GM18520 (cell line): ENCODE results near the gene NOL9.

Source experiments
- ATAC-seq: cut with Tn5 transposase; IDR thresholded peaks from one replicate; pipeline ENCODE4 v1.9.1; 2021; ENCODE audit not compliant: unreplicated experiment

The NOL9 gene

DNA sequence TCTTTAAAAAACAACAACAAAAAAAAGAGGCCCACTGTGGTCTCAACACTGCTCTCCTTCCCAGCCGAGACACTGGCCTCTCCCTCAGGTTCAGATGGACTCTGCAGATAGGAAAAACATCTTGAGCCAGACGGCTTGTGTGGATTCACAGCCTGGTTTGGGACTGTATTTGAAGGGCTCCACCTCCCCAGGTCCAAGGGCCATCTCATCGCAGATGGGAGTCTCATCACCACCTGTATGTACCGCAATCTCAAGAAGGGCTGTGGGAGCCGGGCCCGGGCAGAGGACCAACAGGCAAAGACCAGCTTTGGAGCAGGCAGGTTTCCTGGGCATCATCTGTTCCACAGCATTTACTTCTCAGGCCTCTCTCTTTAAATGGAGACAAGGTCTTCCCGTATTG, 35.7 kb upstream of the NOL9 start:
- ATAC-seq = no peak

DNA sequence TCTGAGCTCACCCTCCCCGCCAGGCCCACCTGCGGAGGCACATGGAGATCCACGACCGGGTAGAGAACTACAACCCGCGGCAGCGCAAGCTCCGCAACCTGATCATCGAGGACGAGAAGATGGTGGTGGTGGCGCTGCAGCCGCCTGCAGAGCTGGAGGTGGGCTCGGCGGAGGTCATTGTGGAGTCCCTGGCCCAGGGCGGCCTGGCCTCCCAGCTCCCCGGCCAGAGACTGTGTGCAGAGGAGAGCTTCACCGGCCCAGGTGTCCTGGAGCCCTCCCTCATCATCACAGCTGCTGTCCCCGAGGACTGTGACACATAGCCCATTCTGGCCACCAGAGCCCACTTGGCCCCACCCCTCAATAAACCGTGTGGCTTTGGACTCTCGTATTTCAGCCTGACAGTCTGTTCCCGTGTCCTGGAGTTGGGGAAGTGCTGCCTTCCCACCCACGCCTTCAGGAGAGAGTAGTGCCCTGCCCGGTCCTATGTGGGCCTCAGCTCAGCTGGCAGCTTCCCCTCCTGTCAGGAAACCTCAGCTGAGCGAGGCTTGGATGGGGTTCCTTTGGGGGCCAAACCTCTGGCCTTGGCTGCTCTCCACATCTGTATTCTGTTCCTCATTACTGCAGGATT, 34.7 kb upstream of the NOL9 start:
- no peak for ATAC-seq

DNA sequence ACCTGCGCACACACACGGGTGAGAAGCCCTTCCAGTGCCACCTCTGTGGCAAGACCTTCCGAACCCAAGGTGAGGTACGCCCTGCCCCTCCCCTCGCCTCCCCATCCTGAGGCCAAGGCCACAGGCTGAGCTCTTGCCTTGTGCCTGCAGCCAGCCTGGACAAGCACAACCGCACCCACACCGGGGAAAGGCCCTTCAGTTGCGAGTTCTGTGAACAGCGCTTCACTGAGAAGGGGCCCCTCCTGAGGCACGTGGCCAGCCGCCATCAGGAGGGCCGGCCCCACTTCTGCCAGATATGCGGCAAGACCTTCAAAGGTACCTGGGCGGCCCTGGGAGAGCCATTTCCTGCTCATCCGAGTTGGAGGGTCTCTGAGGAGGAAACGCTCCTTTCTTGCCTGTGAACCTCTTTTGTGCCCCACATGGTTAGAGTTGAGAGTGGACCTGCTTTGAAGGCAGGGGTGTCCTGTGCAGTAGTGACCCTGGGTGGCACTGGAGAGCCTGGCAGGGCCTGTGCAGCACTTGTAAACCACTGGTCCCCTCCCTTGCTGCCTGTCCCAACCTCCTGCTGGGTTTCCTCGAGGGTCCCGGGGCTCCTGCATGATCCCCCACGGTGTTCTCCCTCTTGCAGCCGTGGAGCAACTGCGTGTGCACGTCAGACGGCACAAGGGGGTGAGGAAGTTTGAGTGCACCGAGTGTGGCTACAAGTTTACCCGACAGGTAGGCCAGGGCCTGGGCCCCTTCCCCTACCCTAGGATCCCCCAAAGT, 34.0 kb upstream of the NOL9 start:
- ATAC-seq = no peak

DNA sequence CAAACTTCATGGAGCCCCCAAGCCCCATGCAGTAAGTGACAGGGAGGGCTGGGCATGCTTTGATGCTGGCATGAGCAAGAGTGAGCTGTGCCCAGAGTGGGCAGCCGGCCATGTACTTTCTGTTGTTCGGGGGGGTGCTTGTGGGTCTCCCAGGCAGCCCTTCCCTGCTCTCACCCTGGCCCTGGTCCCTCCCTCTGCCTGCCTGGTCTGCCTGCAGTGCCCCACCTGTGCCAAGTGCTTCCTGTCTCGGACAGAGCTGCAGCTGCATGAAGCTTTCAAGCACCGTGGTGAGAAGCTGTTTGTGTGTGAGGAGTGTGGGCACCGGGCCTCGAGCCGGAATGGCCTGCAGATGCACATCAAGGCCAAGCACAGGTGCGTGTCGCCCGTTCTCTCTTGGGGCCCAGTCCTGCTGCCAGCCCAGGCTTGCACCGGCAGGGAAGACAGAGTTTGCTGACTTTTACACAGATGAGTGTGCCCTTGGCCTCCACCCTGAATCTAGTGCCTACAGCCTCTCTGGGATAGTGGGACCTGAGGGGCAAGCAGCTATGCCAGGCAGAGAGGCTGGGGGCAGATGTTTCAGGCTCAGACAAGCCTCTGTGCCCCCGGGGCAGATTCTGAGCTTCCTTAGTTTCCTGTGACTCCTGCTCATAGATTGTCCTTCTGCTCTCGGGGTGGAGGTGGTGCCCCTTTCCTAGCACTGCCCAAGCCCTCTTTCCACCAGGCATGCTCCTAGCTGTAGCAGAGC, 33.1 kb upstream of the NOL9 start:
- no peak for ATAC-seq

DNA sequence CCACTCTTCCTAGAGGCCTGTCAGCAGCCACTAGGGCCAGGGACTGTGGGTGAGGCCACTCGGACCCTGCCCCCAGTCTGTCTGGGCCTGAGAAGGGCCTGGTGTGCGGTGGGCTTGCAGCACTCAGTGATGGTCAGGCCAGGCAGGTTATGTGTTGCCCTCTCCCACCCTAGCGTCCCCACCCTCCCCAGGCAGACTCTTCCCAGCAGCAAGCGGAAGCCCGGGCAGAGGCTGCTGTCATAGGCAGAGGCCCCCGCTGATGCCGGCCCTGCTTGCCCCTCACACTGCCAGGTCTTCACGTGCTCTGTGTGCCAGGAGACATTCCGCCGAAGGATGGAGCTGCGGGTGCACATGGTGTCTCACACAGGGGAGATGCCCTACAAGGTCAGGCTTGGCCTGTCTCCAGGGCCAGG, 32.1 kb upstream of the NOL9 start:
- no peak for ATAC-seq

DNA sequence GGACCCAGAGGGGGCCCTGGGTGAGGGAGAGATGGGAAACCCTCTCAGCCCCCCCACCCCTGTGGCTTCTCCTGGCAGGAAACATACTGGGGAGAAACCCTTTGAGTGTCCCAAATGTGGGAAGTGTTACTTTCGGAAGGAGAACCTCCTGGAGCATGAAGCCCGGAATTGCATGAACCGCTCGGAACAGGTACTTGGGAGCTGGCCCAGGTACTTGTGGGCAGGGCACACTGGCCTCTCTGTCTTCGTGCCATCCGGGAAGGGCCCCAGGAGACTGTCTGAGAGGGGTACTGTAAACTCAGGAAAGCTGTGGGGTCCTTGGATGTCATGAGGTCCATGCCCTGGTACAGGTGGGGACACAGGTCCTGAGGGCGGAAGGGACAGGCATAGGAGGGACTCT, 31.5 kb upstream of the NOL9 start:
- no peak for ATAC-seq

DNA sequence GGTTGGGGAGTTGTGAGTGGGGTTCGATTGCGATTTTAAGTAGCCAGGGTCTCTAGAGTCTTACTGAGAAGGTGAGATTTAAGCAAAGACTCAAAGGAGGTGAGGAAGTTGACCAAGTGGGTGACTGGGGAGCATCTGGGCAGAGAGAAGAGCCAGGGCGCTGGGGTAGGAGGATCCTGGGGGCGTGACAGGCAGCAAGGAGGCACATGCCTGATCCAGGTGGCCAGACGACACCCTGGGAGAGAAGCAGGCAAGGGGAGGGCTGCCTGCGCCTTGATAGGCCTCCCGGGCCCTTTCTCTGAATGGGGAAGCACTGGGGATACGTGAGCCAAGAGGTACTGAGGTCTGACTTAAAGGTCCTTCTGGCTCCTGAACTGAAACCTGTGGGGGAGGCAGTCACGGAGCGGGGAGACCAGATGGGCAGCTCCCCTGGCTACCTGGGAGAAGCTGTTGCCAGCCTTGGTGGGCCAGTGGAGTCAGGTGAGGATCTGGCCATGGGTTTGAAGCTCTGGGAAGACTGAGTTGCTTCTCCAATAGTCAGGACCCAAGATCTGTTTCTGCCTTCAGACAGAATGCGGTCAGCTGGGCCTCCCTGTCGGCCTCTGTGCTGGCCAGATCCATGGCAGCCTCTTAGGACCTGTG, 30.9 kb upstream of the NOL9 start:
- ATAC-seq = no peak

DNA sequence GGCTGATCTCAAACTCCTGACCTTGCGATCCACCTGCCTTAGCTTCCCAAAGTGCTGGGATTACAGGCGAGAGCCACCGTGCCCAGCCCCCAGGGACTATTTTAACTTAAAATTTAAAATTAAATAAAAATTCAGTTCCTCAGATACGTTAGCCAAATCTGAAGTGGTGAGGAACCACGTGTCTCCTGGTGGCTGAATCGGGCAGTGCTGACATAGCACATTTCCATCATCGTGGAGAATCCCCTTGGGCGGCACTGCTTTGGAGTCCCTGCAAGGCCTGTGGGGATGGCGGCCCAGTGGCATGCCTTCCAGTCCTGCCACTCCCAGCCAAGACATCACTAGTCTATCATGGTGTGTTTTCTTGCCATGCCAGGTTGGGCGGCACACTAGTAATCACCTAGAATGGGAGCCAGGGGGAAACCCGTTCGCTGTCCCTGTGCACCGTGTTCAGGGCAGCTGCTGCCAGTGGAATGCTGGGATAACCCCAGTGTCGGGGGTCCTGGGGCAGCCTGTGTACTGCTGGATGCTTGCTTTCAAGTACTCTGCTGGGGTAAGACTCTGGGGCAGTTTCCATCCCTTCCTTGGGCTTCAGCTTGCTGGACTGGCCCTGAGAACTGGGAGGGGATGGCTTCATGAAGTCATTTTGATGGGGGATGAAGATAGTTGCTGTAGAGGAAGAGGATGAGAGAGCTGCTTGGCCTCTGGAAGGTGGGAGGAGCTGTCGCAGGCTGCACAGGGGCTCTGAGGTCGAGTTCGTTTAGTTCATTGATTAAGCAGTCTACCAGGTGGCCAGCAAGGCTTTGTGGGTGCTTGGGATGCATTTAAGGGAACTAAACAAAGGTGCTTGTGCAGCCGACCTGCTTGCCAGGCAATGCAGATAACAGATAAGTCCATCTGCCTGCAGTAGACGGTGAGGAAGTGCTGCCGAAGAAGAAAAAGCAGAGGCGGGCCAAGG, 30.1 kb upstream of the NOL9 start:
- no peak for ATAC-seq

DNA sequence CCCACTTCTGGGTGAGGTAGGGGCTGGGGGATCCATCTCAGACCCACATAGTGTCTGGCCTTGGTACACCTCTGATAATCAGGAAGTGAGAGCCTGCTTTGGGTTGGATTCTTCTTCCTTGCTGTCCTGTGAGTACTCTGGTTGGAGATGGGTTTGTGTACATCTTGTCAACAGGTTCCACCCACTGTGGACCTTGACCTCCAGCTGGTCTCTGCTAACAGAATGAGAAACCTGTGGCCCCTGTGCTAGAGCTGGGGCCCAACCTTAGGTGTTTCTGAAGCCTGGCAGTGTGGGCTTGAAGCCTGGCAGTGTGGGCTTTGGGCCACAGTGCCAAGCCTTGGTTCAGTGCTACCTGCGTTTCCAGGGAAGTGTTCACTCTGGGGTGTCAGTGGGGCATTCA, 28.1 kb upstream of the NOL9 start:
- no peak for ATAC-seq

DNA sequence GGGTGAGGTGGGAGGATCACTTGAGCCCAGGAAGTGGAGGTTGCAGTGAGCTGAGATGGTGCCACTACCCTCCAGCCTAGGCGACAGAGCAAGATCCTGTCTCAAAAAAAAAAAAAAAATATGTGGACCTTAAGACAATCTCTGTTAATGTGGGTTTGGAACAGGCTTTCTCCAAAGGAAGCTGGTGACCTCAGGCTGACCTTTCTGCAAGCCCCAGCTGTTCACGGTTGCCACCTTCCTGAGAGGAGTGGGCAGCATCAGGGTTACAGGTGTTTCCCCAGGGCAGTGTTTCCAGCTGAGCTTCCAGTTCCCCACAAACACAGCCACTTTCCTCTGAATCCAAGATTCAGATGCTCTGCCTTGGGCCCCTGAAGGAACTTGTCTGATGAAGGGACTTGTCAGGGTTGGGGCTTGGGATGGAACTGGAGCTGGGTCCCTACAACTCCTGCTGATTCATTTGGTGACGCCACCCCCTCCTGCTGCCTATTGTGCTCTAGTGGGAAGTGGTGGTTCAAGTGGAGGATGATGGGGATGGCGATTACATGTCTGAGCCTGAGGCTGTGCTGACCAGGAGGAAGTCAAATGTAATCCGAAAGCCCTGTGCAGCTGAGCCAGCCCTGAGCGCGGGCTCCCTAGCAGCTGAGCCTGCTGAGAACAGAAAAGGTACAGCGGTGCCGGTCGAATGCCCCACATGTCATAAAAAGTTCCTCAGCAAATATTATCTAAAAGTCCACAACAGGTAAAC, 27.4 kb upstream of the NOL9 start:
- ATAC-seq = no peak

DNA sequence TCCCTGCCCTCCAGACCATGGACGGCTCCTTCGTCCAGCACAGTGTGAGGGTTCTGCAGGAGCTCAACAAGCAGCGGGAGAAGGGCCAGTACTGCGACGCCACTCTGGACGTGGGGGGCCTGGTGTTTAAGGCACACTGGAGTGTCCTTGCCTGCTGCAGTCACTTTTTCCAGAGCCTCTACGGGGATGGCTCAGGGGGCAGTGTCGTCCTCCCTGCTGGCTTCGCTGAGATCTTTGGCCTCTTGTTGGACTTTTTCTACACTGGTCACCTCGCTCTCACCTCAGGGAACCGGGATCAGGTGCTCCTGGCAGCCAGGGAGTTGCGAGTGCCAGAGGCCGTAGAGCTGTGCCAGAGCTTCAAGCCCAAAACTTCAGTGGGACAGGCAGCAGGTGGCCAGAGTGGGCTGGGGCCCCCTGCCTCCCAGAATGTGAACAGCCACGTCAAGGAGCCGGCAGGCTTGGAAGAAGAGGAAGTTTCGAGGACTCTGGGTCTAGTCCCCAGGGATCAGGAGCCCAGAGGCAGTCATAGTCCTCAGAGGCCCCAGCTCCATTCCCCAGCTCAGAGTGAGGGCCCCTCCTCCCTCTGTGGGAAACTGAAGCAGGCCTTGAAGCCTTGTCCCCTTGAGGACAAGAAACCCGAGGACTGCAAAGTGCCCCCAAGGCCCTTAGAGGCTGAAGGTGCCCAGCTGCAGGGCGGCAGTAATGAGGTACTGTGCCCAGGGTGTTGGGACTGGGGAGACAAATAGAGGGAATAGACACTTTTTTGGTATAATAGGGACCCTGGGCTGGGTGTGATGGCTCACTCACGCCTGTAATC, 26.5 kb upstream of the NOL9 start:
- ATAC-seq = no peak

DNA sequence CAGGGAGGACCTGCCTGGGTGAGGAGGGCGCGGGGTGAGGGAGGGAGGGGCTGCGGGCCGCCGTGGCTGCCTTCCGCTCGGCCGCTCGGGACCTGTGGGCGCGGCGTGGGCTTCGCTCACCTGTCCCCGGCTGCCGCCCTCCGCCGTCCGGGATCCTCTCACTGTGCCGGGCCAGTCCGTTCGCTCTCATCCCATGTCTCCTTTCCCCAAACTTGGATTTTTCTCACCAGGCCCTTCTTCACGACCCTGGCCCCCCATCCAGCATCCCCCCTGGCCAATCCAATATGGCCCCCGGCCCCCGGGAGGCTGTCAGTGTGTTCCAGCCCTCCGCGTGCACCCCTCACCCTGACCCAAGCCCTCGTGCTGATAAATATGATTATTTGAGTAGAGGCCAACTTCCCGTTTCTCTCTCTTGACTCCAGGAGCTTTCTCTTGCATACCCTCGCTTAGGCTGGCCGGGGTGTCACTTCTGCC, 25.8 kb upstream of the NOL9 start:
- no peak for ATAC-seq

DNA sequence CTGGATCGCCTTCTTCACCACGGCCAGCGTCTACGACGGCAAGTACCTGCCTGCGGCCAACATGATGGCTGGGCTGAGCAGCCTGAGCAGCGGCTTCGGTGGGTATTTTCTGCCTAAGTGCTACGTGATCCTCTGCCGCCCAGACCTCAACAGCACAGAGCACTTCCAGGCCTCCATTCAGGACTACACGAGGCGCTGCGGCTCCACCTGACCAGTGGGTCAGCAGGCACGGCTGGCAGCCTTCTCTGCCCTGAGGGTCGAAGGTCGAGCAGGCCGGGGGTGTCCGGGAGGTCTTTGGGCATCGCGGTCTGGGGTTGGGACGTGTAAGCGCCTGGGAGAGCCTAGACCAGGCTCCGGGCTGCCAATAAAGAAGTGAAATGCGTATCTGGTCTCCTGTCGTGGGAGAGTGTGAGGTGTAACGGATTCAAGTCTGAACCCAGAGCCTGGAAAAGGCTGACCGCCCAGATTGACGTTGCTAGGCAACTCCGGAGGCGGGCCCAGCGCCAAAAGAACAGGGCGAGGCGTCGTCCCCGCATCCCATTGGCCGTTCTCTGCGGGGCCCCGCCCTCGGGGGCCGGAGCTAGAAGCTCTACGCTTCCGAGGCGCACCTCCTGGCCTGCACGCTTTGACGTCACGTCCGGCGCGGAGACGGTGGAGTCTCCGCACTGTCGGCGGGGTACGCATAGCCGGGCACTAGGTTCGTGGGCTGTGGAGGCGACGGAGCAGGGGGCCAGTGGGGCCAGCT, 25.2 kb upstream of the NOL9 start, which contains the start of gene ZBTB48:
ZBTB48 (plus strand) TSS at position 621 of the 745 bp plus-strand sequence. CDS start 616 bp downstream, outside the sequence.
- peak; percentile 94 for ATAC-seq

DNA sequence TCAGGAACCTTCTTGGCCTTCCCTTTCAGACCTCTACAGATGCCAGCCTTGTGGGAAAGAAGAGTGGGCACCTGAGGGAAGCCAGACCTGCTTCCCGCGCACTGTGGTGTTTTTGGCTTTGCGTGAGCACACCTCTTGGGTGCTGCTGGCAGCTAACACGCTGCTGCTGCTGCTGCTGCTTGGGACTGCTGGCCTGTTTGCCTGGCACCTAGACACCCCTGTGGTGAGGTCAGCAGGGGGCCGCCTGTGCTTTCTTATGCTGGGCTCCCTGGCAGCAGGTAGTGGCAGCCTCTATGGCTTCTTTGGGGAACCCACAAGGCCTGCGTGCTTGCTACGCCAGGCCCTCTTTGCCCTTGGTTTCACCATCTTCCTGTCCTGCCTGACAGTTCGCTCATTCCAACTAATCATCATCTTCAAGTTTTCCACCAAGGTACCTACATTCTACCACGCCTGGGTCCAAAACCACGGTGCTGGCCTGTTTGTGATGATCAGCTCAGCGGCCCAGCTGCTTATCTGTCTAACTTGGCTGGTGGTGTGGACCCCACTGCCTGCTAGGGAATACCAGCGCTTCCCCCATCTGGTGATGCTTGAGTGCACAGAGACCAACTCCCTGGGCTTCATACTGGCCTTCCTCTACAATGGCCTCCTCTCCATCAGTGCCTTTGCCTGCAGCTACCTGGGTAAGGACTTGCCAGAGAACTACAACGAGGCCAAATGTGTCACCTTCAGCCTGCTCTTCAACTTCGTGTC, 24.5 kb upstream of the NOL9 start:
- ATAC-seq = no peak

DNA sequence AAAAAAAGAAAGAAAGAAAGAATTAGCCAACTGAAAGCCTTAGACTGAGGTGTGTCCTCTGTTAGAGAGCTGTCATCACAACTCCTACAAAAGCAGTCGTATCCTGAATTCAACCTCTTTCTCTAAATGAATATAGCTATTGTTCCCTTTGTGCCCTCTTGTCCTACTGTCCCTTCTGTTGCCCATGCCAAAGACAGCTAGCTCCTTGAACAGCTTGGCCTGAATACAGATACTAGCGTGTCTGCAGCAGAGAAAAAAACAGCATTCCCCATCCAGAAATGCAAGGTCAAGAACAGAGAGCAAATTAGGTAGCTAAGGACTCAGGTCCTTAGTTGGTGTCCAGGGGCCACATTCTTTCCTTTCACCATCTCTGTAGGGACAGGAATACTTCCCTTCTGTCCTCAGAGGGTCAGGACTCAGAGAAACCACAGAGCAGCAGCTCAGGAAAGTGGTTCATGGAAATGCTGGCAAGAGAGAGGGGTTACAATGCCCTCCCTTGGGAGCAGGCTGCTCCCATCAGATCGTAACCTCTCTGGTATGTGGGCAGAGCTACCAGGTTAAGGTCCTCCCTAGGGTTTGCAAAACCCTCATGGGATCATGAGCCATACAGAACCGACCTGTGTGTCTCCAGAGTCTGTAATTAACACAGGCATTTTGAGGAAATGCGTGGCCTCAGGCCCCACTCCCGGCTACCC, 23.7 kb upstream of the NOL9 start:
- ATAC-seq = no peak

DNA sequence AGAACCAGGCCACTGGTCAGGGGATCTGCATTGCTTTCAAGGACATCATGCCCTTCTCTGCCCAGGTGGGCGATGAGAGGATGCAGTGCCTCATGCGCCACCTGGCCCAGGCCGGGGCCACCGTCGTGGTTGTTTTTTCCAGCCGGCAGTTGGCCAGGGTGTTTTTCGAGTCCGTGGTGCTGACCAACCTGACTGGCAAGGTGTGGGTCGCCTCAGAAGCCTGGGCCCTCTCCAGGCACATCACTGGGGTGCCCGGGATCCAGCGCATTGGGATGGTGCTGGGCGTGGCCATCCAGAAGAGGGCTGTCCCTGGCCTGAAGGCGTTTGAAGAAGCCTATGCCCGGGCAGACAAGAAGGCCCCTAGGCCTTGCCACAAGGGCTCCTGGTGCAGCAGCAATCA, 20.5 kb upstream of the NOL9 start:
- no peak for ATAC-seq
